HepG2 (cell line): ENCODE data around the gene RGP1. TPM values are rescaled to one million over a fixed set of nuclear protein-coding genes. Genes with fewer than 3 reads are reported as not detected.
A peak's percentile ranks its signal among the peaks of the same experiment; 100 is the strongest.

Experiments used
- AHDC1 ChIP-seq: sonication (generic); formaldehyde crosslinking; IDR thresholded peaks from 2 replicates; pipeline ENCODE4 v1.5.1; 2020; ENCODE audit warnings: mild to moderate bottlenecking, missing genetic modification reagents, borderline replicate concordance
- ETV6 ChIP-seq: sonication (generic); formaldehyde crosslinking; conservative IDR thresholded peaks from 2 replicates; pipeline ENCODE4 v1.4.0; 2020; ENCODE audit warnings: missing genetic modification reagents
- FOXO4 ChIP-seq: sonication (generic); formaldehyde crosslinking; conservative IDR thresholded peaks from 2 replicates; pipeline ENCODE4 v1.8.1; 2023; ENCODE audit warnings: missing genetic modification reagents
- HBP1 ChIP-seq: IDR thresholded peaks from 2 replicates; pipeline ENCODE4 v1.6.1; 2016; ENCODE audit warnings: low read depth, control low read depth
- HIVEP1 ChIP-seq: sonication (generic); formaldehyde crosslinking; IDR thresholded peaks from 2 replicates; pipeline ENCODE4 v1.4.0; 2020; ENCODE audit warnings: mild to moderate bottlenecking, missing genetic modification reagents
- NFE2 ChIP-seq: sonication (generic); formaldehyde crosslinking; IDR thresholded peaks from 2 replicates; pipeline ENCODE4 v1.4.0; 2020; ENCODE audit warnings: missing genetic modification reagents
- NFKB2 ChIP-seq: sonication (generic); formaldehyde crosslinking; IDR thresholded peaks from 2 replicates; pipeline ENCODE4 v1.4.0; 2020; ENCODE audit warnings: missing genetic modification reagents, borderline replicate concordance
- PITX1 ChIP-seq: sonication (generic); formaldehyde crosslinking; IDR thresholded peaks from 2 replicates; pipeline ENCODE4 v1.5.1; 2020; ENCODE audit warnings: mild to moderate bottlenecking, missing genetic modification reagents
- RBAK ChIP-seq: sonication (generic); formaldehyde crosslinking; IDR thresholded peaks from 2 replicates; pipeline ENCODE4 v1.5.1; 2020; ENCODE audit warnings: mild to moderate bottlenecking, missing genetic modification reagents
- SMAD3 ChIP-seq: sonication (generic); formaldehyde crosslinking; IDR thresholded peaks from 2 replicates; pipeline ENCODE4 v1.4.0; 2020; ENCODE audit warnings: missing genetic modification reagents
- TP53 ChIP-seq: sonication (generic); formaldehyde crosslinking; conservative IDR thresholded peaks from 2 replicates; pipeline ENCODE4 v1.4.0; 2020; ENCODE audit warnings: missing genetic modification reagents
- ZNF33A ChIP-seq: sonication (generic); formaldehyde crosslinking; IDR thresholded peaks from 2 replicates; pipeline ENCODE4 v1.5.1; 2020; ENCODE audit warnings: missing genetic modification reagents, mild to moderate bottlenecking, moderate library complexity, borderline replicate concordance
- ZNF350 ChIP-seq: sonication (generic); formaldehyde crosslinking; IDR thresholded peaks from 2 replicates; pipeline ENCODE4 v1.4.0; 2020; ENCODE audit warnings: mild to moderate bottlenecking, low read depth, missing genetic modification reagents, borderline replicate concordance
- ZNF530 ChIP-seq: sonication (generic); formaldehyde crosslinking; IDR thresholded peaks from 2 replicates; pipeline ENCODE4 v1.5.0; 2020; ENCODE audit warnings: low read depth, mild to moderate bottlenecking, missing genetic modification reagents
- ZNF564 ChIP-seq: sonication (generic); formaldehyde crosslinking; IDR thresholded peaks from 2 replicates; pipeline ENCODE4 v1.8.1; 2023; ENCODE audit warnings: mild to moderate bottlenecking, missing genetic modification reagents
- ZNF772 ChIP-seq: sonication (generic); formaldehyde crosslinking; IDR thresholded peaks from 2 replicates; pipeline ENCODE4 v1.5.0; 2020; ENCODE audit warnings: mild to moderate bottlenecking, missing genetic modification reagents
- ZNF780A ChIP-seq: sonication (generic); formaldehyde crosslinking; IDR thresholded peaks from 2 replicates; pipeline ENCODE4 v1.8.0; 2022; ENCODE audit warnings: mild to moderate bottlenecking, missing genetic modification reagents, moderate library complexity
- ZSCAN21 ChIP-seq: sonication (generic); formaldehyde crosslinking; IDR thresholded peaks from 2 replicates; pipeline ENCODE4 v1.8.0; 2022; ENCODE audit warnings: mild to moderate bottlenecking, missing genetic modification reagents, moderate library complexity, borderline replicate concordance
- polyA plus RNA-seq, 8 experiments: library from polyadenylated mRNA; depleted of rRNA in 3 of 8; stranded (reverse) in 7 of 8; unstranded in 1 of 8; fragments of >200 nt; fragmentation: Illumina TruSeq in 4 of 8; extraction: Trizol in 4 of 8; gene quantifications; 2 replicates each; pipeline versions ENCODE4 v1.2.1 to v1.2.3, GENCODE V29; 2011 to 2016; ENCODE audit warnings: low read depth in 4 of 8, missing spikeins in 1 of 8, mixed read lengths in 1 of 8; ENCODE audit not compliant: insufficient read depth in 1 of 8
- total RNA-seq, 5 experiments: library from RNA; depleted of rRNA; stranded (reverse); fragments of >200 nt; fragmentation: Illumina TruSeq; extraction: Trizol; gene quantifications; 2 replicates each; pipeline ENCODE4 v1.2.3, GENCODE V29; 2016; ENCODE audit warnings: low read depth in 1 of 5
- TF ChIP-seq, protein P1 (sequence below): sonication (generic); formaldehyde crosslinking; IDR thresholded peaks from 2 replicates; pipeline ENCODE4 v1.9.0; 2021; ENCODE audit warnings: missing genetic modification reagents, mild to moderate bottlenecking, borderline replicate concordance

Gene RGP1
- total and polyA plus RNA-seq, 2 of the 13 experiments (the other 11 are each of a cell fraction or from before 2014, with no cell fraction given): 12.7 to 21.0 TPM

- TF ChIP-seq ZNF564 (CRISPR knock-in tag) (peak; percentile 48; the same call in 1 of the 2 replicates), NFKB2 (peak; percentile 66), HIVEP1 (no peak; the same call in 1 of the 2 replicates), ETV6 (CRISPR knock-in tag) (no peak), AHDC1 (no peak), RBAK (peak; percentile 32; the same call in 1 of the 2 replicates), ZNF350 (CRISPR knock-in tag) (peak; percentile 49; the same call in 1 of the 2 replicates), PITX1 (peak; percentile 58), ZNF772 (CRISPR knock-in tag) (peak; percentile 52), ZNF33A (no peak), TP53 (0 out of 2 replicates have a peak, but pooled peaks have one; percentile 60), NFE2 (CRISPR knock-in tag) (no peak), SMAD3 (0 out of 2 replicates have a peak, but pooled peaks have one; percentile 19), ZNF780A (CRISPR knock-in tag) (no peak), ZNF530 (CRISPR knock-in tag) (no peak), ZSCAN21 (CRISPR knock-in tag) (peak; percentile 57; the same call in 1 of the 2 replicates), FOXO4 (CRISPR knock-in tag) (no peak), HBP1 (CRISPR knock-in tag) (no peak)
- TF ChIP-seq, protein P1, sequence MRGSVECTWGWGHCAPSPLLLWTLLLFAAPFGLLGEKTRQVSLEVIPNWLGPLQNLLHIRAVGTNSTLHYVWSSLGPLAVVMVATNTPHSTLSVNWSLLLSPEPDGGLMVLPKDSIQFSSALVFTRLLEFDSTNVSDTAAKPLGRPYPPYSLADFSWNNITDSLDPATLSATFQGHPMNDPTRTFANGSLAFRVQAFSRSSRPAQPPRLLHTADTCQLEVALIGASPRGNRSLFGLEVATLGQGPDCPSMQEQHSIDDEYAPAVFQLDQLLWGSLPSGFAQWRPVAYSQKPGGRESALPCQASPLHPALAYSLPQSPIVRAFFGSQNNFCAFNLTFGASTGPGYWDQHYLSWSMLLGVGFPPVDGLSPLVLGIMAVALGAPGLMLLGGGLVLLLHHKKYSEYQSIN (CRISPR knock-in tag): no peak
These were observed 7.5 kb downstream of the RGP1 start (continued) for GRCh38 chr9:35756275-35757225.
